ENCODE results near the gene PPFIA3.

Gene PPFIA3

GRCh38 chr19:49182848-49183375 is 63.6 kb downstream of the PPFIA3 start:
- Mint-ChIP-seq H3K4me1 (ENCODE audit: low read depth) (peaks cover 10% of the 10 kb centered on the region), H3K27ac (no peak overlapping the region), H3K9me3 (peaks cover 30% of the 10 kb centered on the region), H3K4me3 (no peak overlapping the region), H3K27me3 (peaks cover 8% of the 10 kb centered on the region), H3K36me3 (ENCODE audit: low read depth) (peaks cover 32% of the 10 kb centered on the region)
- intact Hi-C loops (cut with micrococcal nuclease): no loop called here

- H3K4me3 Mint-ChIP-seq: no peak overlapping the region
- H3K36me3 Mint-ChIP-seq (ENCODE audit: low read depth): peaks cover 62% of the 10 kb centered on the region
- intact Hi-C loops (cut with micrococcal nuclease): no loop called here
- peaks cover 38% of the 10 kb centered on the region for H3K9me3 Mint-ChIP-seq
- peaks cover 10% of the 10 kb centered on the region for H3K4me1 Mint-ChIP-seq (ENCODE audit: low read depth)
- H3K27ac Mint-ChIP-seq: no peak overlapping the region
- peaks cover 12% of the 10 kb centered on the region for H3K27me3 Mint-ChIP-seq
Observed at GRCh38 chr19:49186108-49186507, 66.8 kb downstream of the PPFIA3 start.

GRCh38 chr19:49188626-49189200 is 69.4 kb downstream of the PPFIA3 start:
- Mint-ChIP-seq H3K9me3 (peaks cover 16% of the 10 kb centered on the region), H3K4me1 (ENCODE audit: low read depth) (peaks cover 13% of the 10 kb centered on the region), H3K36me3 (ENCODE audit: low read depth) (peaks cover 57% of the 10 kb centered on the region), H3K27me3 (peaks cover 12% of the 10 kb centered on the region), H3K4me3 (no peak overlapping the region), H3K27ac (no peak overlapping the region)
- intact Hi-C loops (cut with micrococcal nuclease): no loop called here

- Mint-ChIP-seq H3K27me3 (peaks cover 14% of the 10 kb centered on the region), H3K9me3 (peaks cover 10% of the 10 kb centered on the region), H3K4me3 (no peak overlapping the region), H3K36me3 (ENCODE audit: low read depth) (peaks cover 51% of the 10 kb centered on the region), H3K27ac (no peak overlapping the region), H3K4me1 (ENCODE audit: low read depth) (peaks cover 19% of the 10 kb centered on the region)
- intact Hi-C loops (cut with micrococcal nuclease): no loop called here
Observed at GRCh38 chr19:49189259-49189658, 69.9 kb downstream of the PPFIA3 start.

- H3K27ac Mint-ChIP-seq: no peak overlapping the region
- H3K4me1 Mint-ChIP-seq (ENCODE audit: low read depth): peaks cover 17% of the 10 kb centered on the region
- no peak overlapping the region for H3K4me3 Mint-ChIP-seq
- H3K36me3 Mint-ChIP-seq (ENCODE audit: low read depth): peaks cover 47% of the 10 kb centered on the region
- intact Hi-C loops (cut with micrococcal nuclease): no loop called here
- peaks cover 21% of the 10 kb centered on the region for H3K27me3 Mint-ChIP-seq
- peaks cover 8% of the 10 kb centered on the region for H3K9me3 Mint-ChIP-seq
Observed at GRCh38 chr19:49190781-49191180, 71.4 kb downstream of the PPFIA3 start.

GRCh38 chr19:49193822-49194394 is 74.6 kb downstream of the PPFIA3 start:
- intact Hi-C loops (cut with micrococcal nuclease): no loop called here
- peaks cover 8% of the 10 kb centered on the region for H3K9me3 Mint-ChIP-seq
- peaks cover 52% of the 10 kb centered on the region for H3K36me3 Mint-ChIP-seq (ENCODE audit: low read depth)
- no peak overlapping the region for H3K4me3 Mint-ChIP-seq
- peak overlapping the region; percentile 5 for H3K27ac Mint-ChIP-seq
- H3K27me3 Mint-ChIP-seq: peaks cover 24% of the 10 kb centered on the region
- peaks cover 10% of the 10 kb centered on the region for H3K4me1 Mint-ChIP-seq (ENCODE audit: low read depth)

- peaks cover 8% of the 10 kb centered on the region for H3K9me3 Mint-ChIP-seq
- peak overlapping the region; percentile 5 for H3K27ac Mint-ChIP-seq
- intact Hi-C loops (cut with micrococcal nuclease): no loop called here
- no peak overlapping the region for H3K4me3 Mint-ChIP-seq
- H3K4me1 Mint-ChIP-seq (ENCODE audit: low read depth): peaks cover 15% of the 10 kb centered on the region
- H3K36me3 Mint-ChIP-seq (ENCODE audit: low read depth): peaks cover 47% of the 10 kb centered on the region
- peaks cover 24% of the 10 kb centered on the region for H3K27me3 Mint-ChIP-seq
Observed at GRCh38 chr19:49194408-49194807, 75.1 kb downstream of the PPFIA3 start.

GRCh38 chr19:49196527-49197240 is 77.3 kb downstream of the PPFIA3 start:
- no peak overlapping the region for H3K27ac Mint-ChIP-seq
- peaks cover 35% of the 10 kb centered on the region for H3K4me1 Mint-ChIP-seq (ENCODE audit: low read depth)
- intact Hi-C loops (cut with micrococcal nuclease): no loop called here

GRCh38 chr19:49200238-49200862 is 81.0 kb downstream of the PPFIA3 start:
- H3K4me1 Mint-ChIP-seq (ENCODE audit: low read depth): peaks cover 37% of the 10 kb centered on the region
- no peak overlapping the region for H3K4me3 Mint-ChIP-seq
- H3K9me3 Mint-ChIP-seq: peaks cover 7% of the 10 kb centered on the region
- intact Hi-C loops (cut with micrococcal nuclease): no loop called here
- peak overlapping the region; percentile 53 for H3K27ac Mint-ChIP-seq
- peaks cover 8% of the 10 kb centered on the region for H3K27me3 Mint-ChIP-seq
- peaks cover 50% of the 10 kb centered on the region for H3K36me3 Mint-ChIP-seq (ENCODE audit: low read depth)

More at GRCh38 chr19:49196527-49197240, 77.3 kb downstream of the PPFIA3 start:
- Mint-ChIP-seq H3K9me3 (peaks cover 7% of the 10 kb centered on the region), H3K27me3 (peaks cover 21% of the 10 kb centered on the region), H3K36me3 (ENCODE audit: low read depth) (peaks cover 40% of the 10 kb centered on the region), H3K4me3 (no peak overlapping the region)
